NCI-H146 (cell line): Measurements from ENCODE around the gene UTF1.
"Not testable (repeated sequence)": the region's sequence is repeated elsewhere in the genome, so short reads cannot be mapped to it uniquely, and the experiment has no call there.

ENCODE experiments used
- DNase-seq: peaks from one replicate; lab custom pipeline; 2025; lab: John Stamatoyannopoulos, UW

UTF1 gene

DNA sequence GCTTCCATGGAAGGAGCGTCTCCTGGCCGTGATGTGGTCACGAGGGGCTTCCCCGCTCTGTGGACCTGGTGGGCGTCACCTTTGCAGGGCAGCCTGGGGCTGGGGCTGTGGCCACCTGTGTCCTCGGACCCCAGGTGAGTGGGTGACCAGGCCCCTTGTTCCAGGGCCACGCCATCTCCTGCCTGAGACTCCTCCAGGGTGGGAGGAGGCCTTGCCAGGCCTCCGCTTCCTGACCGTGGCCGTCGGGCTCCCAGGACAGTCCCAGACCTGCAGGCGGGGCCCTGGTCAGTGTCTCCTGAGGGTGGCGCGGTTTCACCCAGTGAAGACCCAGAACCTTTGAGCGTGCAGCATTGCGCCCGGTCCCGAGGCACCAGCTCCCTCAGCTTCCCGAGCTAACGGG lies 20.4 kb upstream of the UTF1 start:
- no peak for DNase-seq

GRCh38 chr10:133210398-133211140 lies 19.4 kb upstream of the UTF1 start:
- DNase-seq: no peak

DNA sequence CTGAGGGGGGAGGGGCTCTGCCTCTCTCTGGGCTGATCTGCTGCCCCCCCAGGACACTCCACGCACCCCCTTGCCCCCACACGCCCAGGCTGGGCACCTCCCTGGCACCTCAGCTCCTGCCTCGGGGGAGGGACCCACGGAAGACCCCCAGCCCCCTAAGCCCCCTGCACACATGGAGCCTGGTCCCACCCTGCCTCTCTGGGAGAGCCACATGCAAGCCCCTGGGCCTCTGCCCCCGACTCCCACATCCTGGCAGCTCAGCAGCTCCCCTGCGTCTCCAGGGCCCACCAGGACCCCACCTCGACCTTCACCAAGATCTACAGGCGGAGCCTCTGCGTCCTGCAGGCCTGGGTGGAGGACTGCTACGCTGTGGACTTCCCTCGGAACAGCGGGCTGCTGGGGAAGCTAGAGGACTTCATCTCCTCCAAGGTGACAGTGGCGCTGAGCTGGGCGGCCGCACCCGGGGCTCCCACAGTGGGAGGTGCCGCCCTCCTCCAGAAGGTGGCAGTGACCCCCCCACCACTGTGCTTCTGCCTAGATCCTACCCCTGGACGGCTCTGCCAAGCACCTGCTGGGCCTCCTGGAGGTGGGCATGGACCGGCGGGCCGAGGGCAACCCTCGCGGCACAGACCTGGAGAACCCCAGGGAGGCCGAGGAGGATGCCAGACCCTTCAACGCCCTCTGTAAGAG lies 18.7 kb upstream of the UTF1 start:
- no peak for DNase-seq

DNA sequence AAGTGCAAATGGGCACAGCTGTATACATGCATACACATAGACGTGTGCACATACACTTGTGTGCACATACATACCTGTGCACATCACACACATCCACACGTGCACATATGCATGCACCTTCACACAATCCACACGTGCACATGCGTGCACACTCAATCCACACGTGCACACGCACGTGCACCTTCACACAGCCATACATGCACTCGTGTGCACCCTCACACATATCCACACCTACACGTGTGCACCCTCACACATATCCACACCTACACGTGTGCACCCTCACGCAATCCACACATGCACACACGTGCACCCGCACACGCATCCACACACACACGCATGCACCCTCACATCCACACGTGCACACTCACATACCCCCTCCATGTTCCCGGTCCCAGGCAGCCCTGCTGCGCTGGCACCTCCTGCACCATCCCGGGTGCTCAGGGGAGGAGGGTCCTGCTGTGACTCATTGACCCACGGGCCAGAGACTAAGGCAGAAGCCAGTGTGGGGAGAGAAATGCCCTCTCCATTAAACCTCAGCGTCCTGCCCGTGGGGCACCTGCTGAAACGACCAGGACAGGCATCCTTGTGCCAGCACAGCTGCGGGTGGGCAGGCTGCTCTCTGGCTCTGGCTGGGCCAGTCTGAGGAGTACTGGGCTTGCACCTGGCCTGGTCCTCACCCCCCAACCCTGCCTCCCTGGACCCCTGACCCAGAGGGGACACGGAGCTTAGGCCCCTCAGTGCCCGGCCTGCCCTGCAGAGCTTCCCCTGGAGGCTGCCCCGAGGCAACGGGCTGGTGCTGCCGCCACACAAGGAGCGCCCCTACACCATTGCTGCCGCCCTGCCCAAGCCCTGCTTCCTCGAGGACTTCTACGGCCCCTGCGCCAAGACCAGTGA lies 17.8 kb upstream of the UTF1 start:
- no peak for DNase-seq

DNA sequence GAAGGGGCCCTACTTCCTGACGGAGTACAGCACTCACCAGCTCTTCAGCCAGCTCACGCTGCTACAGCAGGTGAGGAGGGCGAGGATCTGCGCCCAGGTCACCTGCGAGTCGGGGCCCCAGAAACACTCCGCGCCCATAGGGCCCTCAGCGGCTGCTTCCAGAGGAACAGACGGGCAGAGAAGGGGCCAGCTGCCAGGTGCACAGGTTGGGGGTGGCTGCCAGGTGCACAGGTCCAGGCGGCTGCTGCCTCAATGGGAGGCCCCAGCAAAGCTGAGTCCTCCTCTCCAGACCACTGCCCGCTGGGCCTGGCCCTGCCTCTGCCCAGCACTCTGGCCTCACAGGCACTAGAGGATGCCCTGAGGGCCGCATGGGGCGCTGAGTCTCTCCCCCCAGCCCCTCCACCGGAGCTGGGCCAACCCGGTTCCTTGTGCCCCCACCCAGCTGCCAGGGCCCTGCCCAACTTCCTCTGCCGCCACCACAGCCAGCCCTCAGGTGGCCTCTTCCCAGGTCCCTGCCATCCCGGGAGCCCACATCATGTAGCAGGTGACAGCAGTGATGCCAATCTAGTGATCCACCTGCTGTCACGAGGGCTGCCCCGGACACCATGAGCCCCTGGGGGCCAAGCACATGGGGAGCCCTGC lies 17.0 kb upstream of the UTF1 start:
- no peak for DNase-seq

GRCh38 chr10:133213641-133214467 lies 16.2 kb upstream of the UTF1 start:
- DNase-seq: no peak

GRCh38 chr10:133214468-133215410 lies 15.3 kb upstream of the UTF1 start:
- no peak for DNase-seq

- no peak for DNase-seq
Measured at GRCh38 chr10:133215586-133215985, 14.4 kb upstream of the UTF1 start.

DNA sequence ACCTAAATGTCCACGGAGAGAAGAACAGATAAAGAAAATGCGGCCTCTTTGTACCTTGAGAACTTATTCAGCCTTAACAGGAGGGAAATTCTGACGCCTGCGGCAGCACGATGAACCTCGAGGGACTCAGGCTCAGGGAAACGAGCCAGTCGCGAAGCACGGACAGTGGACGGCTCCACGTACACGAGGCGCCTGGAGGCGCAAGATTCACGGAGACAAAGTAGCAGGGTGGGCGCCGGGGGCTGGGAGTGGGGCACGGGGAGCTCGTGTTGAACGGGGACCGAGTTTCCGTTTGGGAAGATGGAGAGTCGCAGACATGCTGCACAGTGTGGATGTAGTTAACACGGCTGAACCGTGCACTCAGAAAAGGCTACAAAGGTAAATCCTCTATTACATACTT lies 13.2 kb upstream of the UTF1 start:
- no peak for DNase-seq

- no peak for DNase-seq
Measured at GRCh38 chr10:133217800-133218589, 12.0 kb upstream of the UTF1 start.

DNA sequence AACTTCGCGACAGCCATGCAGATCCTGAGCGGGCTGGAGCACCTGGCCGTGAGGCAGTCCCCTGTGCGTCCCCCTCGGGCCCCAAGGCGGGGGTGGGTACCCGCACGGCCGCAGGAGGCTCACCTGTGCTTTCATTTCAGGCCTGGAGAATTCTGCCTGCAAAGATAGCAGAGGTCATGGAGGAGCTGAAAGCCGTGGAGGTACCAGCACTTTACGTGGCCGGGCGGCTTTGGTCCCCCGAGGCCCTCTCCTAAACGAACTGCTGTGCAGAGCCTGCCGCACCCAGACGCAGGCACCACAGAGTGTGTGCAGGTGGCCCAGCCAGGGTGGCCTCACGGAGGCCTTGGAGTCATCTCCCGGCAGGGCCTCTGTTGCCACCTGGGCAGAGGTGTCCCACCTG lies 11.1 kb upstream of the UTF1 start:
- DNase-seq: no peak

DNA sequence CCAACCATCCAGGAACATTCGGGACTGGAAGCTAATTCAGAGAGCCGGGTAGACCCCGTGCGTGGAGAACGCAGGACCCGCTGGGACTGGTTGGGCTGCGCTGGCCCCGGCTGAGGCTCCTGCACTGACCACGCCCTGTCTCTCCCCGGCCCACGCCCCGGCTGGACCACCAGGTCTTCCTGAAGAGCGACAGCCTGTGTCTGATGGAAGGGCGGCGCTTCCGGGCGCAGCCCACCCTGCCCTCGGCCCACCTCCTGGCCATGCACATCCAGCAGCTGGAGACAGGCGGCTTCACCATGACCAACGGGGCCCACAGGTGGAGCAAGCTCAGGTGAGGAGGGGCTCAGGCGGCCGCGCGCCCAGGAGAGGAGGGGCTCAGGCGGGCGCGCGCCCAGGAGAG lies 10.2 kb upstream of the UTF1 start:
- DNase-seq: no peak

GRCh38 chr10:133221331-133221730 lies 8.7 kb upstream of the UTF1 start:
- DNase-seq: no peak

GRCh38 chr10:133221756-133222155 lies 8.3 kb upstream of the UTF1 start:
- not testable (repeated sequence) for DNase-seq

DNA sequence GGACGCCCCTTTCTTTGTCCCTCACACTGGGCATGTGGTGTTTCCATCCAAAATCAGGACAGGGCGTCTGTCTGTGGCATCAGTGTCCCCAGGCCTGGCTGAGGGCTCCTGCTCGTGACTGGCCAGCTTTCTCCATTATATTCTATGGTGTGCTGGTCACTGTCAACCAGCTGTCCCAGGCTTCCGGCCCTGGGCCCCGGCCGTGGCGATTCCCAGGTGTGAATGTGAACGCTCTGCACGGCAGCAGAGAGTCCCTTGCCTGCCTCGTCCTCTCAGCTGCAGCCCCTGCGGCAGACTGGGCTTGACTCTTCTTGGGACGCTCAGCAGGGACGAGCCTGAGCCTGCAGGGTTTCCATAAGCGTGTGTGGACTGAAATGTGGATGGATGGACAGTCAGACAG lies 5.9 kb upstream of the UTF1 start:
- no peak for DNase-seq

DNA sequence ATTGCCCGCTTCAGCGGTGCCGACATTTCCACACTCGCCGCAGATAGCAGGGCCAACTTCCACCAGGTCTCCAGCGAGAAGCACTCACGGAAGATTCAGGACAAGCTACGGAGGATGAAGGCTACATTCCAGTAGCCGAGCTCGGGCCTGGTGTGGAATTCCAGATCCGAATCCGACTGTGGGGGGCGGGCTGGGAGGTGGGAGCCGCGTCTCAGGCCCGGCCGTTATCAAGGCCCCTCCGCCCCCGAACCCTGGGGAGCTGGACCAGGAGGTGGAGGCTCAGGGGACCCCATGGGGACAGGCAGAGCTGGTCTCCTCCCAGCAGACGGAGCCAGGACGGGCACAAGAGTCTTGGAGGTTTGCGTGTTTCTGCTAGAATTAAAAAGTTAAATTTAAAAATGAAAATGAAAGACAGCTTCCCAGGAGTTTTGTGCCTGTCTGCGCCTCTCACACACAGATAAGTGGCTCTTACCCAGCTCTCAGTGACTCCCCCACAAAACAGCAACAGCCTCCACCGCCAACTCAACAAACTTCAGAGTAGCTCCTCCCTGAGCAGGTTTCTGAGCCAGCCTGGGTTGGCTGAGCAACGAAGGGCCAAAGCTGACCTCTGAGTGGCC lies 5.2 kb upstream of the UTF1 start:
- DNase-seq: no peak

GRCh38 chr10:133225707-133226191 lies 4.3 kb upstream of the UTF1 start:
- no peak for DNase-seq

DNA sequence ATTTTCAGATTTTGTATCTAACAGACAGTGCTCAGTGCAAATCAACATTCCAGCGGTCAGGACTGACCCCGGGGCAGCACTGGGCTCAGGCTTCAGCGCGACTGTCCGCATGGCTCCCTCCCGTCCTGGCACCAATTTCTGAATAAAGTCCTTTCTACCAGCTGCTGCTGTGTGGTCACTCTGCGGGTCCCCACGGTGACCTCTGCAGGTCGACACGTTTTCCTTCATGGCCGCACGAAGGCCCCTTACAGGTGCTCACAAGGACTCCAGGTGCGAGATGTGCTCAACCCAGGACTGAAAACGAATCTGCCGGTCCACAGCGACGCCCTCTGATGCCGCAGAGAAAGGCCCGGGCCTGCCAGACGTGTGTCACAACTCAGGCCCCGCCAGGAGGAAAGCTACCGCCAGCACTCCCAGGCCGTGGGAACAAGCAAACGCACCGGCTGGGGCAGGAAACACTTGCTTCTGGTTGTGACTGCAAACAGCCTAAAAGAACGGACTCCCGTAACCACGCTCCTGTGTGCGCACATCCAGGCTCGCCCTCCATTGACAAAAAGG lies 3.7 kb upstream of the UTF1 start:
- no peak for DNase-seq
